Thoracic aorta (tissue), 2 donors: ENCODE data around the gene P3H2. TPM values are rescaled to one million over a fixed set of nuclear protein-coding genes. Genes with fewer than 3 reads are reported as not detected.

Experiments used
- ATAC-seq: fragments of 150-250 bp; one replicate; pipeline ENCODE4 v1.8.0; 2017; ENCODE audit warnings: low read depth; ENCODE audit not compliant: insufficient number of reproducible peaks, low FRiP score
- DNase-seq: peaks from one replicate; pipeline ENCODE4 v3.0.0-alpha.2; 2020; ENCODE audit warnings: low spot score
- H3K27ac ChIP-seq, 2 donors: fragments of 200-600 bp; sonication (generic); 1 replicate in 1 of 2; 2 replicates in 1 of 2; pipeline ENCODE4 v1.5.1; 2016; ENCODE audit warnings: mild to moderate bottlenecking in 2 of 2, moderate library complexity in 2 of 2
- H3K27me3 ChIP-seq: fragments of 200-600 bp; sonication (generic); replicated peaks from 2 replicates; pipeline ENCODE4 v1.6.0; 2016; ENCODE audit warnings: mild to moderate bottlenecking; ENCODE audit not compliant: insufficient read depth
- H3K36me3 ChIP-seq: fragments of 200-600 bp; sonication (generic); one replicate; pipeline ENCODE4 v1.5.1; 2016
- H3K4me1 ChIP-seq, 2 donors: fragments of 200-600 bp; sonication (generic); 1 replicate in 1 of 2; 2 replicates in 1 of 2; pipeline versions ENCODE4 v1.5.1 to v1.6.0; 2016; ENCODE audit warnings: low read depth in 2 of 2, mild to moderate bottlenecking in 1 of 2; ENCODE audit not compliant: control insufficient read depth in 1 of 2
- H3K4me3 ChIP-seq: fragments of 200-600 bp; sonication (generic); 2 replicates; pipeline ENCODE4 v1.5.1; 2016; ENCODE audit warnings: mild to moderate bottlenecking
- H3K9me3 ChIP-seq: fragments of 200-600 bp; sonication (generic); 2 replicates; pipeline ENCODE4 v1.5.1; 2016
- CTCF ChIP-seq: fragments of 200-600 bp; sonication (generic); IDR thresholded peaks from one replicate; pipeline ENCODE4 v1.5.1; 2019; ENCODE audit warnings: antibody characterized with exemption
- total RNA-seq, 2 donors: library from RNA; depleted of rRNA; stranded (reverse); fragments of >200 nt; gene quantifications; one replicate each; pipeline versions ENCODE4 v1.1.0 to v1.2.3, GENCODE V29; 2016

Gene P3H2
- total RNA-seq, 2 donors from 2014 or later: 19.3 to 28.4 TPM

DNA sequence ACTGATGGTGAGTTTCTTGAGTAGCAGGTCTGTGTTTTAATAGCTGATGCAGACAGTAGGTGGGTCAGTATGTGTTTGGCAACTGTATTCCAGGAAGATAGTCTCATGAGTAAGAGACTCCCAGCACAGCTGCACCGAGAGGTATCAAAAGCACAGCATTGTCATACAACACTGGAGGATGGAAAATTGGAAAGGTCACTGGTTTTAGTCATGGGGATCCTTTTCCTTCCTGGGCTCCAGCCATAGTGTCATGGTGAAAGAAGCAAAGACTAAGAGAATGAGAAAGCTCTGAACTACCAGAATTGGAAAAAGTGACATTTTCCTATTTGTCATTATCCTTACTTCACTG, 61.5 kb downstream of the P3H2 start:
- H3K36me3 ChIP-seq: no peaks in the 10 kb centered on the region
- H3K27ac ChIP-seq: no peak overlapping the region
- H3K9me3 ChIP-seq: no peaks in the 10 kb centered on the region
- DNase-seq (no peak), ATAC-seq (no peak)
- H3K4me3 ChIP-seq: no peak overlapping the region
- no peak for TF ChIP-seq CTCF
- H3K27me3 ChIP-seq: no peaks in the 10 kb centered on the region
- H3K4me1 ChIP-seq: peaks cover 0 to 13% of the 10 kb centered on the region in 2 donors

DNA sequence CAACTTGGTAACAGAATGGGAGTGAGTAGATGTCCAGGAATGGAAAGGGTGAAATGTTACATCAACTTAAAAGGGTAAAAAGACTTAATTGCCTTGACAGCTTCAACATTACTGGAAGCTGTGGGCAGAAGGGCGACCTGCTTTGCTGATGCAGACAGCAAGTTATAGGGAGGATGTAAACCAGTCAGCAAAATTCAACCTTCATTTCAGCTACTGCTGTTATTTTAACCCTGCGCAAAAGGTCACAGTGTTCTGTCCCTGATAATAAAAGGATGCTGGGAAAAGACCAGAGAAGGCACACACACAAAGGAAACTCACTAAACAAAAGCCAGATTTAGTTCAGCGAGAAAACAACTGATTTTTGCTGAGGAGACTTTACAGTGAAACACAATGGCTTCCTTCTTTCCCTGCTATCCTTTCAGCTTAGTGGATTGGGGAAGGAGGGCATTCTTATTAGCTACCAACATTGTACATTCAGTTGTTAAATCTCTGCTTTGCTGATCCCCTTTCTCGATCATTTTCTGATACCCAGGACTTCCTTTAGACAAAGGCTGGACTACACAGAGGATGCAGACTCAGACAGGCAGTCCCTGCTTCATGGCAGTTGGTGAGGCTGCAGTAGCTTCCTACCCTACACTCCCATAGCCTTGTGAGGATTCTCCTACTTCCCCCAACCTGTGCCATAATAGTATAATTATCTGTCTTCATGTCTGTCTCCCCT, 62.0 kb downstream of the P3H2 start:
- no peak for TF ChIP-seq CTCF
- DNase-seq (no peak), ATAC-seq (no peak)
- Histone ChIP-seq H3K27me3 (no peaks in the 10 kb centered on the region), H3K9me3 (no peaks in the 10 kb centered on the region), H3K4me1 (peaks cover 0 to 10% of the 10 kb centered on the region in 2 donors), H3K27ac (no peak overlapping the region), H3K36me3 (no peaks in the 10 kb centered on the region), H3K4me3 (no peak overlapping the region)

DNA sequence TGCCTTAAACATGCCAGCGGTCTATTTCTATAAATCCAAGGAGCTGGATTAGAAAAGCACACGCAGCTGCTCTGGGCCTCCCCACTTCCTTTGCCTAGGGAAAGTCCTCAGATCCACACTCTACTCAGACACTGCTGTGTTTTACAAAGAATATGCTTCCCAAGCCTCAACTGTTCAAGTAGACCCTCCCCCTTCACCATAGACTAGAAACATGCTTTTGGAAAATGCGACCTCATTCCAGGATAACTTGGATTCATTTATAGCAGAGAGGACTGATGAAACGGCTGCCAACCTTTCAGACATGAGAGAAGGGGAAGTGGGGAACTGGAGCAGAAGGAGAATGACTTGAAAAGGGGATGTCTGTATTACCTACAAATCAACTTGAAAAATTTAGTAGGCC, 64.0 kb downstream of the P3H2 start:
- TF ChIP-seq CTCF: no peak
- no peaks in the 10 kb centered on the region for H3K9me3 ChIP-seq
- H3K27ac ChIP-seq: no peak overlapping the region
- DNase-seq (no peak), ATAC-seq (no peak)
- peaks cover 0 to 10% of the 10 kb centered on the region in 2 donors for H3K4me1 ChIP-seq
- no peak overlapping the region for H3K4me3 ChIP-seq
- H3K36me3 ChIP-seq: no peaks in the 10 kb centered on the region
- H3K27me3 ChIP-seq: no peaks in the 10 kb centered on the region

- ATAC-seq: no peak
- no peak for DNase-seq
- Histone ChIP-seq H3K4me1 (peaks cover 2 to 10% of the 10 kb centered on the region in 2 donors), H3K36me3 (no peaks in the 10 kb centered on the region), H3K4me3 (no peak overlapping the region), H3K27me3 (no peaks in the 10 kb centered on the region), H3K27ac (no peak overlapping the region), H3K9me3 (no peaks in the 10 kb centered on the region)
- TF ChIP-seq CTCF: no peak
Observed at GRCh38 chr3:190055773-190056172, 64.9 kb downstream of the P3H2 start.

DNA sequence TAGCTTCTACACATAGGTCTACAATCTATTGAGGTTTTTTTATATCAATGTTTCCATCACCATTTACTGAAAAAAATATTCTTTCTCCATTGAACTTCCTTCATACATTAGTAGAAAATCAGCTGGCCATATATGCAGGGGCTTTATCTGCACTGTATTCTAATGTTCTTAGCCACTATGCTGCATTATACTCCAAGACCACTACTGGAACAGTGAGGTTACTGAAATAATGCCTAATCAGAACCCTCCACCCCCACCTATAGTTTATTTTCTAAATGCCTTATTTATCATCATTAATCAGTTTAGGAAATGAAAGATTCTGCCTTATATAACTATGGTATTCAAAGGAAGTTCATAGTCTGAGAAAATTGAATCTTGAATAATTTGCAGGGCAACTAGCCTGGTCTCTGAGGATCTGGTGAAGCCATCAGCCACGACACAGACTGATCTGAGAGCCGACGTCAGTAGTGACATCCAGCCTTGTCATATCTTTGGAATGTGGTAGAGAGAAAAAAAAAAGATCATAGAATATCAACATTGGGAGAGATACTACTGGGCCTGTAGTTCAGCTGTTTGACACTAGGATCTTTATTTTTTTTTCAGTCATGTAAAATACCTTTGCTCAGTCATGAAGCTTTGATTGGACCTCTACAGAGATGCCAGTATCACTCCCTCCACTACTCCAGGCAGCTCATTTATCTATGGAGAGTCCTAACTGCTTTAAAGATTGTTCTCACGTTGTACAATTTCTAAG, 66.6 kb downstream of the P3H2 start:
- DNase-seq (no peak), ATAC-seq (no peak)
- Histone ChIP-seq H3K27ac (no peak overlapping the region), H3K9me3 (no peaks in the 10 kb centered on the region), H3K36me3 (no peaks in the 10 kb centered on the region), H3K27me3 (no peaks in the 10 kb centered on the region), H3K4me3 (no peak overlapping the region), H3K4me1 (peaks cover 2 to 9% of the 10 kb centered on the region in 2 donors)
- TF ChIP-seq CTCF: no peak
